Right lobe of liver (tissue), 6 donors: ENCODE results near the gene PTPN12. TPM values are rescaled to one million over a fixed set of nuclear protein-coding genes. Genes with fewer than 3 reads are reported as not detected.

Experiments used
- ATAC-seq, 4 donors: fragments of 200-7000 bp; cut with Tn5 transposase; one replicate each; pipeline ENCODE4 v1.9.1; 2020; ENCODE audit warnings: mild to moderate bottlenecking in 4 of 4, moderate library complexity in 4 of 4
- DNase-seq, 3 donors: peaks; one replicate each; pipeline ENCODE4 v3.0.0-alpha.2; 2020
- H3K27ac ChIP-seq, 3 donors: fragments of 200-600 bp; one replicate each; pipeline ENCODE4 v1.8.0; 2022
- H3K27me3 ChIP-seq, 2 donors: fragments of 200-600 bp; one replicate each; pipeline ENCODE4 v1.8.0; 2022
- H3K36me3 ChIP-seq, 4 donors: fragments of 200-600 bp; sonication (generic) in 1 of 4; one replicate each; pipeline versions ENCODE4 v1.5.1 to v1.8.0; 2017 to 2022; ENCODE audit warnings: control low read depth in 1 of 4
- H3K4me1 ChIP-seq, 4 donors: fragments of 200-600 bp; sonication (generic) in 1 of 4; one replicate each; pipeline versions ENCODE4 v1.5.1 to v1.8.0; 2017 to 2022; ENCODE audit warnings: control low read depth in 1 of 4
- H3K4me3 ChIP-seq, 3 donors: fragments of 200-600 bp; one replicate each; pipeline ENCODE4 v1.8.0; 2022
- H3K9me3 ChIP-seq, 4 donors: fragments of 200-600 bp; sonication (generic) in 1 of 4; one replicate each; pipeline versions ENCODE4 v1.5.1 to v1.8.0; 2017 to 2022; ENCODE audit warnings: control low read depth in 1 of 4
- POLR2A ChIP-seq: fragments of 450-650 bp; IDR thresholded peaks from one replicate; pipeline ENCODE4 v1.6.1; 2017; ENCODE audit warnings: antibody characterized with exemption, mild to moderate bottlenecking
- WGBS: methylation state at CpG from one replicate; pipeline ENCODE4 v1.1.6; 2018; ENCODE audit warnings: low coverage, low lambda C conversion rate; ENCODE audit not compliant: insufficient coverage; ENCODE audit errors: missing lambda C conversion rate; 5-methylcytosine and 5-hydroxymethylcytosine counted together
- intact Hi-C, 2 donors: fragments of 100-400 bp; cut with DNase I; formaldehyde crosslinking; loops; one replicate each; pipeline versions ENCODE4 v1.11.2 to v1.14.1; 2022
- long read RNA-seq: library from polyadenylated mRNA; unstranded; transcript quantifications from one replicate; pipeline ENCODE4 v2.0.0, GENCODE V29; 2019
- total RNA-seq, 6 experiments: library from RNA; depleted of rRNA in 2 of 6; stranded (reverse); fragments of >200 nt in 2 of 6; fragmentation: NEBNext Ultra II Directional in 3 of 6; extraction: Animal tissue kit (Norgen Biotek cat#: 25700) in 3 of 6; gene quantifications; one replicate each; pipeline versions ENCODE4 v1.1.0 to v1.2.4, GENCODE V29; 2016 to 2023
- TF ChIP-seq, protein P1 (sequence below), 4 donors: fragments of 200-600 bp in 3 of 4; fragments of 450-650 bp in 1 of 4; IDR thresholded peaks; one replicate each; pipeline versions ENCODE4 v1.5.1 to v1.8.0; 2016 to 2022; ENCODE audit warnings: antibody characterized with exemption in 4 of 4, mild to moderate bottlenecking in 2 of 4
- donor health status: DM: no; HTN: yes; CAD: no.
- donor health status: DM: no; HTN: no; CAD: no.
- donor health status: DM: no; HTN: no; CAD: no.
- donor health status: DM: no; HTN: yes; CAD: no.
- donor health status: DM: no; HTN: yes; CAD: no.

The PTPN12 gene
- 10 to 100 TPM; 14.8 to 44.0 (median 27.3) TPM for total RNA-seq
- long read RNA-seq, partial matches to known transcripts = 0 of 1 reads
- long read RNA-seq, other reads (novel, unspliced or antisense) = 1 of 1 reads

DNA sequence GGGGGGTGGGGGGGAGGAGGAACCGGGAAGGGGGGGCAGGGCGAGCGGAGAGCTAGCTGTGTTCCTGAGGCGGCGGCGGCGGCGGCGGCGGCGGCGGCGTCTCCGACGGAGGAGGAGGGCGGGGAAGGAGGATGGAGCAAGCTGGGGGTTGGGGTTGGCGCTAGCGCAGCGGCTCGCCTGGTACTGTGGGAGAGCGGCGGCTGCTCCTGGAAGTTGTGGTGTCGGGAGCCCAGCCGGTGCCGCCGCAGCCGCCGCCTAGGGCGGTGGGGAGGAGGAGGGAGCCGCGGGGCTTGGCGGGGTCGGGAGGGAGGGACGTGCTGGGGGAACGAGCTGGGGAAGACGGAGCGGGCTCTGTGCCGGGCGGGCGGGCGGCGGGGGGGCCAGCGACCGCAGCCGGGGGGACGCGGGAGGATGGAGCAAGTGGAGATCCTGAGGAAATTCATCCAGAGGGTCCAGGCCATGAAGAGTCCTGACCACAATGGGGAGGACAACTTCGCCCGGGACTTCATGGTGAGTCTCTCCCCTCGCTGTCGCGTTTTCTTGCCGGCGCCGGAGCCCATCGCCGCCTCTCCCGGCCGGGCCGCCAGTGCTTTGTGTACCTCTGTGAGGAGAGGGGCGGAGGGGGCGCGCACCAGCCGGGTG, at the start of gene PTPN12:
TSS of gene PTPN12 (plus strand) at position 160 of the 642 bp plus-strand sequence. CDS start at position 412, 252 bp downstream.
- DNase-seq (peak in 2 of 3 donors; percentile 77 to 84), ATAC-seq (peak in 3 of 4 donors; percentile 17 to 50 (median 48))

DNA sequence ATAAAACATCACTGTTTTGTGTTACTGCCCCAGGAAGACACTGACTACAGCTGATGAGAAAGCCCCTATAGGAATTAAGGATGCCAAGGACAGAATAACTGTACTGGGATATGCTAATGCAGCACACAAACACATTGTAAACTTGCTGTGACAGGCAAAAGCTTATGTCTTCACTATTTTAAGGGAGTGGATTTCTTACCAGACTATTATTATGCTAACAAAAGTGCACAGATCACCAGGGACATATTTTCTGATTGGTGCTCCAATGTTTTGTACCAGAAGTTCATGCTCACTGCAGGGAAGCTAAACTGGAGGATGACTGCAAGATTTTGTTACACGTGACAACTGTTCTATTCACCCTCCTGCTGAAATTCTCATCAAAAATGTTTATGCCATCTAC, 48.1 kb upstream of the PTPN12 start:
- ATAC-seq = no peak
- no peaks in the 10 kb centered on the region for H3K27me3 ChIP-seq

More for the DNA sequence above, at the start of gene PTPN12:
- Histone ChIP-seq H3K4me1 (peaks cover 0 to 35% (median 2%) of the 10 kb centered on the region in 4 donors), H3K36me3 (no peaks in the 10 kb centered on the region), H3K27me3 (no peaks in the 10 kb centered on the region), H3K9me3 (no peaks in the 10 kb centered on the region), H3K27ac (peak within 1 kb of the TSS; percentile 88 to 98 (median 90)), H3K4me3 (peak within 1 kb of the TSS; percentile 75 to 96 (median 90))
- TF ChIP-seq POLR2A = no peak
- TF ChIP-seq, protein P1, sequence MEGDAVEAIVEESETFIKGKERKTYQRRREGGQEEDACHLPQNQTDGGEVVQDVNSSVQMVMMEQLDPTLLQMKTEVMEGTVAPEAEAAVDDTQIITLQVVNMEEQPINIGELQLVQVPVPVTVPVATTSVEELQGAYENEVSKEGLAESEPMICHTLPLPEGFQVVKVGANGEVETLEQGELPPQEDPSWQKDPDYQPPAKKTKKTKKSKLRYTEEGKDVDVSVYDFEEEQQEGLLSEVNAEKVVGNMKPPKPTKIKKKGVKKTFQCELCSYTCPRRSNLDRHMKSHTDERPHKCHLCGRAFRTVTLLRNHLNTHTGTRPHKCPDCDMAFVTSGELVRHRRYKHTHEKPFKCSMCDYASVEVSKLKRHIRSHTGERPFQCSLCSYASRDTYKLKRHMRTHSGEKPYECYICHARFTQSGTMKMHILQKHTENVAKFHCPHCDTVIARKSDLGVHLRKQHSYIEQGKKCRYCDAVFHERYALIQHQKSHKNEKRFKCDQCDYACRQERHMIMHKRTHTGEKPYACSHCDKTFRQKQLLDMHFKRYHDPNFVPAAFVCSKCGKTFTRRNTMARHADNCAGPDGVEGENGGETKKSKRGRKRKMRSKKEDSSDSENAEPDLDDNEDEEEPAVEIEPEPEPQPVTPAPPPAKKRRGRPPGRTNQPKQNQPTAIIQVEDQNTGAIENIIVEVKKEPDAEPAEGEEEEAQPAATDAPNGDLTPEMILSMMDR (IDR thresholded peaks at IDR 0.05) = no peak
- 0% methylated on average over 22 of the region's 64 CpGs for WGBS
- intact Hi-C loops = no loop called here

DNA sequence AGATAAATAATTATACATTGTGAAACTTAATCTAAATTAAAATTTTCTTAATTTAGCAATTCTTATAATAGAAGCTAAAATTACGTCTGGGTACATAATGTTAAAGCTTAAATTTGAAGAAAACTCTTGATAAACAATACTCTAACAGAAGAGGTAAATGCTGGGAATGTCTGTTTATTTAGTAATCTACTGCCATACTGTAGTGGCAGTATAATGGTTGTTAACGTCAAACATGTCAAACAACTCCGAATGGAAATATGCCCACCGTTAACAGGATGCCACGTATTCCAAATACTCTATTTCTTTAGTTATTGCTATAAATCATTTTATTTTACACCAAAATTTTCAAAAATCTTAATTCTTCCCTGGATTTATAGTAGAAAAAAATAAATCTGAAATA, 40.0 kb upstream of the PTPN12 start:
- ATAC-seq (no peak), DNase-seq (no peak)
- TF ChIP-seq, protein P1 (IDR thresholded peaks at IDR 0.05) = no peak
- TF ChIP-seq POLR2A = no peak
- Histone ChIP-seq H3K27ac (no peak overlapping the region), H3K4me1 (no peaks in the 10 kb centered on the region), H3K4me3 (no peak overlapping the region), H3K36me3 (no peaks in the 10 kb centered on the region), H3K27me3 (no peaks in the 10 kb centered on the region), H3K9me3 (no peaks in the 10 kb centered on the region)
- intact Hi-C loops = no loop called here
- 94% methylated on average over 5 of the region's 5 CpGs for WGBS

More for the DNA sequence above, 48.1 kb upstream of the PTPN12 start:
- Histone ChIP-seq H3K27ac (no peak overlapping the region), H3K4me3 (no peak overlapping the region), H3K4me1 (no peaks in the 10 kb centered on the region), H3K36me3 (no peaks in the 10 kb centered on the region), H3K9me3 (no peaks in the 10 kb centered on the region)
- TF ChIP-seq, protein P1 (IDR thresholded peaks at IDR 0.05) = no peak
- TF ChIP-seq POLR2A = no peak
- no peak for DNase-seq
- 67% methylated on average over 1 of the region's 1 CpG for WGBS
- intact Hi-C loops = no loop called here

DNA sequence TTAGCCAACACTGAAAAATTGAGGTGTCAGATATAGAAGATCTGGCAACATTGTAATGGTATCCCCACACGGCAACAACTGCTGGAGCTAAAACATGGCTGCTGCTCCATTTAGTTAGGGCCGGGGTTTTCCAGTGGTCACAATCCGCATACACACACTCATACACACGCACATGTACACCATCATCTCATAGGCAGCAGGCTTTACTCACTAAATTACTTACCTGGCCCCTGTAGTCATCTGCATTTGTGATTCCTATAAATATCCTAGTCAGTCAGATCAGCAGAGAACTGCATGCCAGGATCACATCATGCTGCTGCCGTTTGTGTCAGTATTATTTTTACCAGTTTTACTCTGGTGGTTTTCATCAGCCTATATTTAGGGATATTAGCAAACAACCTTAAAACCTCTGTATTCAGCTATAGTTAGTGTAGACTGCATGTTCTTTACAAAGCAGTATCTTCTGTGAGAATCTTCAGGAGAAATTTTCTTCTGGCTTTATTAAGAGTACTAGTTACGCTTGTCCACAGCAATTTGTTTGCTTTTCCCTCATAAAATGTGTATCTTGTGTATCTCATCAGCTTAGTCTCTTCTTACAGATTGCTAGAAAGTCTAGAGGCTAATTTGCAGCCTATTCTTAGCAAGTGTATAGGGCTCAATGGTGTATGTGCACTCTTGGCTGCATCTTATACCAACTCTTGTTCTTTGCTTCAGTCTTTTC, 38.3 kb upstream of the PTPN12 start:
- ATAC-seq (no peak), DNase-seq (no peak)
- intact Hi-C loops = no loop called here
- Histone ChIP-seq H3K36me3 (no peaks in the 10 kb centered on the region), H3K4me1 (no peaks in the 10 kb centered on the region), H3K27me3 (no peaks in the 10 kb centered on the region), H3K27ac (no peak overlapping the region), H3K9me3 (no peaks in the 10 kb centered on the region), H3K4me3 (no peak overlapping the region)
- no peak for TF ChIP-seq POLR2A
- TF ChIP-seq, protein P1 (IDR thresholded peaks at IDR 0.05) = no peak
- 69% methylated on average over 2 of the region's 6 CpGs for WGBS
